DMS79 (cell line): Measurements from ENCODE around the gene GALM.
"Not testable (repeated sequence)": the region's sequence is repeated elsewhere in the genome, so short reads cannot be mapped to it uniquely, and the experiment has no call there.

ENCODE experiments used
- DNase-seq: peaks from one replicate; lab custom pipeline; 2025; lab: John Stamatoyannopoulos, UW

Gene GALM

DNA sequence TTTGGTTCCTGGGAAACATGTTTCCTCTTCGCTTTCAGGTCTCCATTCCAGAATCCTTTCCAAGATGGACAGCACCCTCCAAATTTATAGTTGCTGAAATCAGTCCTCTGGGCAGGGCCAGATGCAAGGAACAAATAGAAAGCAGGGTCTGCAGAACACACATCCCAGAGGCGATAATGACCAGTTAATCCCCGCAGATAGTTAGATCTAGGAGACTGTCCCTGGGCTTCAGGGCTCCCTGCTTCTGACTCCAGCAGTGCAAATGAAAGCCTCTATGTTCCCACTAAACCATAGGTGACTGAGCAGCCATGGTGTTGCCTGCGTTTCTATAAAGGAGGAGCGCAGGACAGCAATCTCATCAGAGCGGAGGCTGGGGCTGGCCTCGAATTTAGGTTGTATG is 46.5 kb downstream of the GALM start:
- no peak for DNase-seq

DNA sequence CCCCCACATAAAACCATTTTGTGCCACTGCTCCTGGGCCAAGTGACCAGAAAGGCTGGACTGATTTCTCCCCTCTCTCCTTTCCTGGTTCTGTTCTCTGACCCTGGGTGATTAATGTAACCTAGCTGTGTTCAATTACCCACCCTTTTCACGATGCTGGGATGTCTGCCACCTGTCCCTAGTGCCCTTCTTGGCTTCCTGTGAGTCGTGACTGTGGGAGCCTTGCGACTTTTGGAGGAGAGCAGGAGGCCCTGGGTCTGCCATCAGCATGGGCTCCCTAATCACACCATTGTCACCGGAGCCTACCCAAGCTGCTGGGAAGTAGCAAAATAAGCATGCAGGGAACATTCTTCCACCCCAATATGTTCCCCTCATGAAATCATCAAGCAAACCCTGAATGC is 47.0 kb downstream of the GALM start:
- DNase-seq, result no peak

DNA sequence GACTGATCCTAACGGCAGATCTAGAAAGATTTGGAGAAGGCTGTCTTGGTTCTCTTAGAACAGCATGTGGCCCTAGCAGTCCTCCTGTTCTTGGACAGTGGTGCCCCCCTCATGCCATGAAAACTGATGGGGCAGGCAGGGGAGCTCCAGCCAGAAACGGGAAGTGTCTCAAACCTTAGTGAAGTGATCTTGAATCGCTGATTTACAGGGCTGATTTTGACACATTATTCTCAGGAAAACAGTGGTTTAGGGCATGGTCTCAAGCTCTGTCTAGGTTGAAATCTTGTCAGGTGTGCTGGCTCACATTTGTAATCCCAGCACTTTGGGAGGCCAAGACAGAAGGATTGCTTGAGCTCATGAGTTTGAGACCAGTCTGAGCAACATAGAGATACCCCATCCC is 47.4 kb downstream of the GALM start:
- no peak for DNase-seq

DNA sequence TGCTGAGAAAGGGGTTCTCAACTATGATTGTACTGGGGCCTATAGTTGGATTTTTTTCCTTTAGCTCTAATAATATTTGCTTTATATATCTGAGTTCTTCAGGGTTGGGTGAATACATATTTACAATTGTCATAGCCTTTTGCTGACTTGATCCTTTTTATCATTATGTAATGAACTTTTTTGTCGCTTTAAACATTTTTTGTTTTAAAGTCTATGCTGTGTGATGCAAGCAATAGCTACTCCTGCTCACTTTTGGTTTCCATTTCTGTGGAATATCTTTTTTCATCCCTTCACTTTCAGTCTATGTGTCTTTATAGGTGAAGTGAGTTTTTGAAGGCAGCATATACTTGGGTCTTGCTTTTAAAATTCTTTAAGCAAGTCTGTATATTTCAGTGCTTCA is 49.0 kb downstream of the GALM start:
- not testable (repeated sequence) for DNase-seq

DNA sequence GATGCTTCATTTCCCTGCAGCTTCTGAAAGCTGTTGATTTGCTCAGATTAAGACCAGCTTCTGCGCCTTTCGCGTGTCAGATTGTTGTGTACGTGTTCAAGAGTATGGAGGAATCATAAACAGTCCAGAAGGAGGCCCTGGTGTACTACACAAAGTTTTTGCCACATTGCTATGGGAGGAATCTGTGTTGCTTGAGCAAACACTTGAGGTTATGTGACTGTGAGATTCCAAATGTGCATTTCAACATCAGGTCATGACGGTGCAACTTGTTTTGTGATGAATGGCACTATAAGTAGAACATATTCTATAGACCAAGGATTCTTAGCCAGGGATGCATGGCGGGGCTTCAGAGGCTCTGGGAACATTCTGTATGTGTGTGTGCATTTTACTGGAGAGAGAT is 50.3 kb downstream of the GALM start:
- DNase-seq, result no peak

DNA sequence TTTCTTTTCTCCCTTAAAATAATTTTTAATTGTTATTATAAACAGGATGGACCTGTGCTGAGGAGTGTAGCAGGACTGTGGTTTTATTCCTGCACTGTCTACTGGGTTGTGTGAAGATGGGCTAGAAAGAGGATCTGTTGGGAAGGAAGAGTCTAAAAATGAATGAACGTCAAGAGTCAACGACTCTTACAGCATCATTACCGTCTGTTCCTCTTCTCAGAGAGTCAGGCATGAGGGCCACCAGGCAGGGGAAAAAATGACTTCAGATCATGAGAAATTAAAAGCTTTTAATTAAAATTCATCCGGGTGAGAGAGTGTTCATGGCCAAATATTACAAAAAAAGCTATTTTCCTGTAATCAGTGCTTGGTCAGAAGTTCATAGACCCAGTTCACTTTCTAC is 52.7 kb downstream of the GALM start:
- DNase-seq, result no peak

DNA sequence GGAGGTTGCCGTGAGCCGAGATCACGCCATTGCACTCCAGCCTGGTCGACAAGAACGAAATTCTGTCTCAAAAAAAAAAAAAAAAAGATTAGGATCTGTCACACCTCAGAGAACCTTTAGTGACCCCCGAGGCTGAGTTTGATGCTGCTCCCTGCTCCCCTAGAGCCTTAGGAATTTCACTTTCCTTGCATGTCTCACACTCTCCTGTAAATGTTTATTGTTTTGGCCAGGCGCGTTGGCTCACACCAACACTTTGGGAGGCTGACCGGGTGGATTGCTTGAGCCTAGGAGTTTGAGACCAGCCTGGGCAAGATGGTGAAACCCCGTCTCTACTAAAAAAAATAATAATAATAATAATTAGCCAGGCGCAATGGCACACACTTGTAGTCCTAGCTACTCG is 53.8 kb downstream of the GALM start:
- DNase-seq, result no peak

DNA sequence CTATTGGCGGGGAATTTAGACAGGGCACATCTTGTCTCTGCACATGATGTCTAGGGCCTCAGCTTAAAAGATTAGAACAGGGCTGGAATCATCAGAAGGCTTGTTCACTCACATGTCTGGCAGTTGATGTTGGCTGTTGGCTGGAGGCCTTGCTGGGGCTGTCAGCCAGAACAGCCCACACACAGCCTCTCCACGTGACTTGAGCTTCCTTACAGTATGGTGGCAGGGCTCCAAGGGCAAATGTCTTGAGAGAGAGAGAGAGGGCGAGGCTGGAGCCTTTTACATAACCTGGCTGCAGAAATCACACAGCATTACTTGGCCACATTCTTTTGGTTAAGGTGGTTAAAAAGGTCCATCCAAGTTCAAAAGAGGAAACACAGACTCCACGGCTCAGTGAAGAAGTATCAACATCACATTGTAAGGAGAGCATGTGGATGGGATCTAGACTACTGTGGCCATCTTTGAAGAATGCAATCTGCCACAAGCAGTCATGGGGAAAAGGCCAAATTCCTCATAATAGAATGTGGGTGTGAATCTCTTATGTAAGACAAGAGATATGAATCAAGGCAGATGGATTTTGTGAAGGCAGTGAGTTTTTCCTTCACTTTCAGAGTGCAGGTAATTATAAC is 54.8 kb downstream of the GALM start:
- peak; percentile 26 for DNase-seq

DNA sequence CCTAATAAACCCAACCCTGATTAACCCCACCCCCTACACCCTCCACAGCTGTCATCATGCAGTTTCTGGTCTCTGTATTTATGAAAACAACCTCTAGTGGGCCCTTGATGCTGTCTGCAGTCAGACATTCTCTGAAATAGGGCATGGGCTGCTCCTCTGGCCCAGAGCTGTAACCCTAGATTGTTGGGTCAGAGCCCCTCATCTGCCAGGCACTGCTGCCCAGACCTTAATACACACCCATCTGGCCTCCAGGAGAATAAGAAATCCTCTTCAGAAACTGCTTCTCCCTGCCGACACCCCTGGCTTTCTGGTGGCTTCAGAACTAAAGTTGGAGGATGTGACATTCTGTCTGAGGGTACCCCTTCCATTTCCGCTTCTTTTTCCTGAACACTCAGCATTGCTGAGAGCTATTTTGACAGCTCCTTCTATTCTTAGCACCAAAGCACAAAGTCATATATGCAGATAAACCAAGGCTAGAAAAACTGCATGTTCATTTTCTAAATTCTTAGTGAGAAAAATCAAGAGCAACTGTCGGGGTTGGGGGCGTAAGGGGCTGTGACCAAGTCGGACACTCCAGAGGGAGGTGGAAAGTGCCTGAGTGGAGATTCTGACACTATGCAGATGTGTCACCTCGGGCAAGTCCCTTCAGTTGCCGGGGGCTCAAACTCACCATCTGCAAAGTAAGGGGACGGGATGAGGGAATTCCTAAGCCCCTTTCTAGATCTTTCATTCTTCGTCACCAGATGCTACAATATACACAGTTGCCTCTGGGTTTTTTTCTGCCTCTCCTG is 56.6 kb downstream of the GALM start:
- no peak for DNase-seq

DNA sequence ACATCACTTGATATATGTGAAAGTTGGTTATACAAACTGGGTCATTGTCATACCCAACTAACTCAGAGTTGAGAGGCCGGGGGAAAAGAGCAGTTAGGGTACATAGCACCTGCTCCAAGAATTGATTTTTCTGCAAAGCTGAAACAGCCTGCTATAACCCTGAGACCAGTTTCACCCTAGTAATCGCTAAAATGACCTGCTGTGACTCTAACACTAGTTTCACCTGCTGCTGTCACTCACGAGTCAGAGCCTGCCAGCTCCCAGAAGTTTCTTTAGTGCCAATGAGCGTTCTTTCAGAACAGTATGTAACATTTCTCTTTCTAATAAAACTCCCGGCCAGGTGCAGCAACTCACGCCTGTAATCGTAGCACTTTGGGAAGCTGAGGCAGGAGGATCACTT is 57.3 kb downstream of the GALM start:
- no peak for DNase-seq

DNA sequence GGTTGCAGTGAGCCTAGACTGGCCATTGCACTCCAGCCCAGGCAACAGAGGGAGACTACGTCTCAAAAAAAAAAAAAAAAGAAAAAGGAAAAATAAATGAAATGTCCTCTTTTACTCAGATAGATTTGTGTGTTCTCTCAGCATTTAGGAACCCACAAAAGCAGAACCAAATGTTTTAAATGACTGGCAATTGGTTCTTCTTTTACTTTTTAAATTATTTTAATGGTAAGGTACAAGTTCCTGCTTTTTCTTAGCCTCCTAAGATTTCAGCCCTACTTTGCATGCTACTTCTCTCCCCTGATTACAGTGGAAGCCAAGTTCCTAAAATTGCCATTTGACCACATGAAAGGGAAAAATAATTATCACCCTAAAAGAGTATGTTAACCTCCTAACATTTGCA is 61.7 kb downstream of the GALM start:
- no peak for DNase-seq

DNA sequence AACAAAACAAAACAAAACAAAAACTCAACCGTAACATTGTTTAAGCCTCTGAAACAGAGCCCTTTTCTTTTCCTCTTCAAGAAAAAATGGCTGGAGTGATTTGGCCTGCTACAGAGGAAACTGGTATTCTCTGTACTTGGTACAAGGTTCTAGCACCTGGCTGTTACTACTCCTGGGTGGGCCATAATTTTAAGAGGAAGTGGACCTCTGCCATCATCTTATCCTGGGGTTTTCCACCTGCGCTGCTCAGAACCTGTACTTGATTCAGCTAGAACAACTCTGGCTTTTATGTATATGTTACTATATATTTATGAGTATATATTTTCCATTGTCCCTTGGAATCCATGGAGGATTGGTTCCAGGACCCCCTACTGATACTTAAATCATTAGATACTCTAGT is 62.8 kb downstream of the GALM start:
- no peak for DNase-seq

DNA sequence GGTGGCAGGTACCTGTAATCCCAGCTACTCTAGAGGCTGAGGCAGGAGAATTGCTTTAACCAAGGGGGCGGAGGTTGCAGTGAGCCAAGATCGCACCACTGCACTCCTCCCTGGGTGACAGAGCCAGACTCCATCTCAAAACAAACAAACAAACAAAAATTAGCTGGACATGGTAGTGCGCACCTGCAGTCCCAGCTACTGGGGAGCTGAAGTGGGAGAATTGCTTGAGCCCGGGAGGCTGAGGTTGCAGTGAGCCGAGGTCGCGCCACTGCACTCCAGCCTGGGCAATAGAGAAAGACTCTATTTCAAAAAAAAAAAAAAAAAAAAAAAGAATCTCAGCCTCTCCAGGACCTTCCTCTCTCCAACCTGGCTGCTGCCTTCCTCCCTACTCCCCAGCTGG is 65.2 kb downstream of the GALM start:
- DNase-seq, result no peak

DNA sequence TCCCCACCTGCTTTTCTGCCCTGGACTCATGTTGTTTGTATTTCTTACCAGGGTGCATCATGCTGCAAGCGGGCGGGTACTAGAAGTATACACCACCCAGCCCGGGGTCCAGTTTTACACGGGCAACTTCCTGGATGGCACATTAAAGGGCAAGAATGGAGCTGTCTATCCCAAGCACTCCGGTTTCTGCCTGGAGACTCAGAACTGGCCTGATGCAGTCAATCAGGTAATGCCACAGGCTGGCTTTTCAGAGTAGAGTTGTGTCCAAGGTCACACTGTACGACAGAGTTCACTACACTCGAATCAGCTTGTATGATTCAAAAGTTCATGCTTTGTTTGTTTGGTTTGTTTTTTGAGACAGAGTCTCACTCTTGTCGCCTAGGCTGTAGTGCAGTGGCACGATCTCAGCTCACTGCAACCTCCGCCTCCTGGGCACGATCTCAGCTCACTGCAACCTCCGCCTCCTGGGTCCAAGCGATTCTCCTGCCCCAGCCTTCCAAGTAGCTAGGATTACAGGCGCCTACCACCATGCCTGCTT is 65.8 kb downstream of the GALM start:
- DNase-seq, result no peak

DNA sequence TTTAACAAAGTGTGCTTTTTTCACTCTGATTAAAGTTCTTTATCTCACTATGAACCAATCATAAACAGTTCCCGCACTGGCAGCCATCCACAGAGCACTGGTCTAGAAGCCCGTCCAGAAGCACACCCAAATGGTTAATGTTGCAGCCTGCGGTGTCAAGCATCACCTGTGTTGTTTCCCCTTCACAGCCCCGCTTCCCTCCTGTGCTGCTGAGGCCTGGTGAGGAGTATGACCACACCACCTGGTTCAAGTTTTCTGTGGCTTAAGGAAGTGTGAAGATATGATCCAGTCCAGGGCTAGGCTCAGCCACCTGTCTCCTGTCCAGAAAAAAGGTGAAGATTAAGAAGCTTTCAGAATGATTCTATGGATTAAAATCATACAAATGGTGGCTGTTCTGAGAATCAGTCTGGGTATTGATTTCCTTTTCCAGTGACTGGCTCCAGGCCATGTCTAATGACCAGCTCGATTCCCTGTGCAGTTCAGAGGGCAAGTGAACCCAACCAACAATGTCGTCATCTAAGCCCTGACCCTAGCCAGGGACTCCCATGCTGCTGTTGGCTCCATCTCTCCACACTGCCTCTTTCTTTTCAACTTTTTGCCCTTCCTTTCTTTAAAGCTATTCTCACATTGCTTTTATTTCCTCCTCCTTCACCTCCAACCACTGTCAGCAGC is 67.5 kb downstream of the GALM start:
- no peak for DNase-seq

DNA sequence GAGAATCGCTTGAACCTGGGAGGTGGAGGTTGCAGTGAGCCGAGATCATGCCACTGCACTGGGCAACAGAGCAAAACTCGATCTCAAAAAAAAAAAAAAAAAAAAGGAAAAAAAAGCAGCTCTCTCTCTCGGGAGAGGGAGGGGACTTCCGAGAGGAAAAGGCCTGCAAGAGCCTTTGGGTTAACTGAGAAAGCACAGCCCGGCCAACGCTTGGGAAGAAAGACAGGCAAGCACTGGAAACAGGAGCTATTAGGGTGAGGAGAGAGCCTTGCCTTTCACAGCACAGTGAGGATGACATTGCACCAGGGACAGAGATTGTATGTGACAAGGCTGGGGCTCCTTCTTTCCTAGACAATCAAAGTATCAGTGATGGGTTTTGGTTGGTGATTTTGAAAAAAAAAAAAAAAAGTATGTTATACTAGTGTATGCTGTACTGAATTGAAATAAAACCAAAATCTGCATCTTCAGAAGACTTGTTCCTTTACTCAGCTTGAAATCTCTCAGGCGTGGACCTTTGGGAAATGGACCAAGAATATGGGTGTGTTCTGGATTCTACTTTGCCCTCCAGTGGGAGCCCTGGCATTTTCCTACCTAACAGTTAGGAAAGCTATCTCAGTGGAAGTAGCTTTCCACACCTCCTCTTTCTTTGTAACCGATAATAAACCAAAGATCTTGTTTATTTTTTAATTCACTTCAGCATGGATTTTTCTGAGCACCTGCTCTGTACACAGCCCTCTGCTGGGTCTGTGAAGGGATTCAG is 68.6 kb downstream of the GALM start:
- no peak for DNase-seq

DNA sequence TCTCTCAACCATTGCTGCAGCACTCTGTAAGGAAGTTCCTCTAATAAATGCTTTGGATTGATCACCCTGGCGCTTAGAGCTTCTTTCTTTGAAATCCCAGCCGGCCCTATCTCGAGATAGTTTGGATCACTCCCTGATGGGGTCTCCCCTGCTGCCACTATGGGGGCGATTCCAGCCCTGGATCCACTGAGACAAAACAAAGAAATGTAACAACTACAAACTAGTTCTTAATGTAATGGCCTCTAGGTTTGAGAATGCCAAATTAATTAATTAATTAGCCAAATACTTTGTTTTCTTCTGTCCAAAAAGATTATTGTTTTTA is 70.0 kb downstream of the GALM start:
- no peak for DNase-seq

DNA sequence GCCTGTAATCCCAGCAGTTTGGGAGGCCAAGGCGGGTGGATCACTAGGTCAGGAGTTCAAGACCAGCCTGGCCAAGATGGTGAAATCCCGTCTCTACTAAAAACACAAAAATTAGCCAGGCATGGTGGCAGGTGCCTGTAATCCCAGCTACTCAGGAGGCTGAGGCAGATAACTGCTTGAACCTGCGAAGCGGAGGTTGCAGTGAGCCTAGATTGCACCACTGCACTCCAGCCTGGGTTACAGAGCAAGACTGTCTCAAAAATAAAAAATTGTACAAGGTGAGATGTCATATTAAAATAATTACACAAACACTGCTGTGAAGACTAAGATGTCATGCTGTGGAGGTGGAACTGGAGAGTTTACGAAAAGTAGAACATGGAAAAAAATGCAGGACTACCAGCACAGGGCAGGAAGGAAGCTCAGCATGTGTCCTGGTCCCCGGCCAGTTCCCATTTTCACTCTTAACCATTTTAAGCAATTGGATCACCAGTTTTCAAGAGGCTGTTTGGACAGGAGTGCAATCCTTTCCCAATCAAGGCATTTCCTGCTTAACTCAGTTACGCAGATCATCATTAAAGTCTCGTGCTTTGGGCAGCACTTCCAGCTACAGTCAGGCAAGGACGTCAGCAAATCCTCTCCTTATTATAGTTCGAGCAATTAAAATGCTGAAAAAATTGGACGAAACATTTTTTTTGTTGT is 71.2 kb downstream of the GALM start:
- DNase-seq, result not testable (repeated sequence)

DNA sequence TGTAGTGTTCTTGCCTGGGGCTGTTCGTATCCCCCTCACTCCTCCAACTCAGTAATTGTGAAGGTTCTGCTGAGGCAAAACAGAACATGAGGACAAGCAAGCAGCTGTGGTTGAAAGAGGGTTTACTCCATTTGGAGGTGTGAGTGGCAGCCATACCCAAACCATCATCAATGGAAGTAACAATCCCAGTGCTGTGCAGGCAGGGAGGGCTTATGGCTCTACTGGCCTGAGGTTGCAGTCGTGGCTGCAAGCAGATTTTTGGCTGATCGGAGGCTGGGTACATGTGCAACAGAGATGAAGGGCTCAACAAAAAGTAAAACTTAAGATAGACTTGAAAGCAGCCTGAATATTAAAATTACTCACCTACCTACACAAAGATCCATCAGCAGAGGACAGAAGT is 72.0 kb downstream of the GALM start:
- no peak for DNase-seq

DNA sequence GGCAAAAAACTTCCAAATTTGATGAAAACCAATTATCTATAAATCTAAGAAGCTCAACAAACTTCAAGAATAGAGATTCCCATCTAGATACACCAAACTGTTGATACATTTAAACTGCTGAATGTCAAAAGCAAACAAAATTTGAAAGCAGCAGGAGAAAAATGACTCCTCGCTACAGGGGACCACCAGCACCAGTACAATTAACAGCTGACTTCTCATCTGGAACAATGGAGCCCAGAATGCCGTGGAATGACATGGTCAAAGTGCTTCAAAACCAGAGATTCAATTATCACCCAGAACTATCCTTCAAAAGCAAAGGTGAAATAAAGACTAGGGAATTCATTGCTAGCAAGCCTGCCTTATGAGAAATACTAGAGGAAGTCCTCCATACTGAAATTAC is 73.6 kb downstream of the GALM start:
- no peak for DNase-seq

DNA sequence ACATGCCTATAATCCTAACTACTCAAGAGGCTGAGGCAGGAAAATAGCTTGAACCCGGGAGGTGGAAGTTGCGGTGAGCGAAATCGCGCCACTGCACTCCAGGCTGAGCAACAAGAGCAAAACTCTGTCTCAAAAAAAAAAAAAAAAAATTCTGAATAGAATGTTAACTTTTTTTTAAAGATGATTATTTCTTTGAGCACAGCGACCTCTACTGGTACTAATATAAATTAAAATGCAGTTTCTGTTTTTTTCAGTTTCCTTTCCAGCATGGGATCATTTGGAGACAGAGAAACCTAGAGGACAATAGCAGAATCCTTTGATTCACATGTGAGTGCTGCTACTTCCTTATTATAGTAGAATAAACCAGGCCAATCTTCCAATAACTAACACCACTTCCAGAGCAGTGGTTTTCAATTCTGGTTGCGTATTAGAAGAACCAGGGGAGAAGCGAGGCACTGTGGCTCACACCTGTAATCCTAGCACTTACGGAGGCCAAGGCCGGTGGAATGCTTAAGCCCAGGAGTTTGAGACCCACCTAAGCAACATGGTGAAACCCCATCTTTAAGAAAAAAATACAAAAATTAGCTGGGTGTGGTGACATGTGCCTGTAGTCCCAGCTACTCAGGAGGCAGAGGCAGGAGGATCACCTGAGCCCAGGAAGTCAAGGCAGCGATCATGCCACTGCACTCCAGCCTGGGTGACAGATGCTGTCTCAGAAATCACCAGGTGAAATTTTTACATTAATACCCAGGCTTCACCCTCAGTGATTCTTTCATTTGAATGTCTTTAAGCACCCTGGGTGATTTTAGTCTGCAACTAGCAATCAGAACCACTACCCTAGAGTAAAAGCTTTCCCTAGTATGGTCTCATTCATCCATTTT is 75.2 kb downstream of the GALM start:
- no peak for DNase-seq
